Measurements from ENCODE around the gene NCAN. TPM values are rescaled to one million over a fixed set of nuclear protein-coding genes. Genes with fewer than 3 reads are reported as not detected.

Gene NCAN
- total and polyA plus RNA-seq, 2 of the 8 experiments (the other 6 are each of a cell fraction or from before 2014, with no cell fraction given) = 2.7 TPM

DNA sequence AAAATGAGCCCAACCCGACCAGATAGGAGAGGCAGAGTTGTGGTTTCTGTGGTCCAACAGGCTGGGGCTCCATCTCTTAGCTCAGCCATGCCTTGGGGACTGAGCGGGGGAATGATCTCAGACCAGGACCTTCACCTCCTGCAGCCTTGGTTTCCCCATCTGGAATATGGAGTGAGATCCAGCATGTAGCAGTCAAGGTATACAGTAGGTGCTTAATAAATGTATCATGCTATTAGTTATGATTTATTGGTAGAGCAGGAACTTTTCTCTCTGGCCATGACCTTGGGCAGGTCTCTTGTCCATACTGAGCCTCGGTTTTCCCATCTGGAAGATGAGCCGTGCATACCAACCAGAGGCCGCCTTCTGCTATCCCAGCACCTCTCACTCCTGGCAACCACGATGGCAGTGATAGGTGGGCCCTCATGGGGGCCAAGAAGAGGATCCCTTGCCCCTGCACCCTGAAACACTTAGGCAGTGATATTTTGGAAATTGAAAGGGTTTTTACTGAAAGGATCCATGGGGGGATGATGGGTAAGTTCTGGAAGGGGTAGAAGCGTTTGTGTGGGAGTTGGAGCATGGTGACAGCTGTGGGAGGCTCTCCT is 52.2 kb downstream of the NCAN start (continued):
- TF ChIP-seq PHF8 (conservative IDR thresholded peaks at IDR 0.05; ENCODE audit: low read depth, low read length) (no peak), BRCA1 (IDR thresholded peaks at IDR 0.05; ENCODE audit: low read depth, low read length) (no peak), HDAC6 (IDR thresholded peaks at IDR 0.05; ENCODE audit: low read depth, low read length) (no peak), RFX5 (IDR thresholded peaks at IDR 0.05; ENCODE audit: borderline replicate concordance, low read depth, low read length) (no peak), CBX5 (IDR thresholded peaks at IDR 0.05; ENCODE audit: low read depth, low read length) (no peak), CHD1 (IDR thresholded peaks at IDR 0.05; ENCODE audit: low read depth, low read length) (no peak), TBP (IDR thresholded peaks at IDR 0.05; ENCODE audit: low read depth, low read length) (no peak), GABPA (IDR thresholded peaks at IDR 0.05; ENCODE audit: borderline replicate concordance, insufficient read depth, low read length) (no peak), SRF (IDR thresholded peaks at IDR 0.05; ENCODE audit: low read depth, low read length) (no peak)
